HG03565 (cell line): Measurements from ENCODE around the gene ALX4.

ENCODE experiments used
- ATAC-seq: cut with Tn5 transposase; IDR thresholded peaks from one replicate; pipeline ENCODE4 v1.9.1; 2021; ENCODE audit warnings: mild to moderate bottlenecking, moderate library complexity; ENCODE audit not compliant: unreplicated experiment

The ALX4 gene

GRCh38 chr11:44248109-44248508 lies 61.8 kb downstream of the ALX4 start:
- no peak for ATAC-seq

GRCh38 chr11:44247508-44247907 lies 62.4 kb downstream of the ALX4 start:
- ATAC-seq, result no peak

GRCh38 chr11:44246726-44247125 lies 63.2 kb downstream of the ALX4 start:
- ATAC-seq, result no peak

- ATAC-seq, result no peak
Observed at GRCh38 chr11:44244639-44245310, 65.2 kb downstream of the ALX4 start.

- no peak for ATAC-seq
Observed at GRCh38 chr11:44243595-44244343, 66.2 kb downstream of the ALX4 start.

GRCh38 chr11:44243086-44243485 lies 66.9 kb downstream of the ALX4 start:
- no peak for ATAC-seq

- no peak for ATAC-seq
Observed at GRCh38 chr11:44241851-44242250, 68.1 kb downstream of the ALX4 start.

GRCh38 chr11:44237156-44237555 lies 72.8 kb downstream of the ALX4 start:
- no peak for ATAC-seq

- ATAC-seq, result no peak
Observed at GRCh38 chr11:44236296-44236695, 73.6 kb downstream of the ALX4 start.

- ATAC-seq, result no peak
Observed at GRCh38 chr11:44235765-44236201, 74.2 kb downstream of the ALX4 start.

GRCh38 chr11:44229624-44230023 lies 80.3 kb downstream of the ALX4 start:
- ATAC-seq, result no peak

GRCh38 chr11:44229098-44229497 lies 80.8 kb downstream of the ALX4 start:
- ATAC-seq, result no peak

- no peak for ATAC-seq
Observed at GRCh38 chr11:44228379-44228778, 81.6 kb downstream of the ALX4 start.

- no peak for ATAC-seq
Observed at GRCh38 chr11:44226945-44227344, 83.0 kb downstream of the ALX4 start.

- no peak for ATAC-seq
Observed at GRCh38 chr11:44226490-44226889, 83.4 kb downstream of the ALX4 start.

- no peak for ATAC-seq
Observed at GRCh38 chr11:44224867-44225501, 85.0 kb downstream of the ALX4 start.

- ATAC-seq, result no peak
Observed at GRCh38 chr11:44223238-44223637, 86.7 kb downstream of the ALX4 start.

GRCh38 chr11:44221992-44222391 lies 87.9 kb downstream of the ALX4 start:
- no peak for ATAC-seq

GRCh38 chr11:44221456-44221855 lies 88.5 kb downstream of the ALX4 start:
- ATAC-seq, result no peak

GRCh38 chr11:44219830-44220796 lies 89.8 kb downstream of the ALX4 start:
- ATAC-seq, result no peak

- ATAC-seq, result no peak
Observed at GRCh38 chr11:44217432-44217831, 92.5 kb downstream of the ALX4 start.
